CD4-positive, alpha-beta memory T cell (primary cell): ENCODE measurements around the gene SBNO2. TPM values are rescaled to one million over a fixed set of nuclear protein-coding genes. Genes with fewer than 3 reads are reported as not detected.

Source experiments
- CTCF ChIA-PET: fragments of 350-600 bp; sonication (Branson Sonifier 250); formaldehyde crosslinking; loops from one replicate; lab custom pipeline; 2021; ENCODE audit warnings: inconsistent platforms; ENCODE audit not compliant: partially characterized antibody; lab: Charles Lee
- POLR2A ChIA-PET: fragments of 350-600 bp; sonication (Branson Sonifier 250); formaldehyde crosslinking; loops from one replicate; lab custom pipeline; 2021; ENCODE audit not compliant: partially characterized antibody; lab: Charles Lee
- DNase-seq, 5 donors: peaks; one replicate each; pipeline versions ENCODE4 v3.0.0 to v3.0.0-alpha.2; 2020 to 2022; ENCODE audit warnings: mixed read lengths in 1 of 5
- H3K27ac ChIP-seq: one replicate; pipeline ENCODE4 v1.7.0; 2013; ENCODE audit warnings: low read depth, low read length
- H3K27me3 ChIP-seq: 2 replicates; pipeline ENCODE4 v1.7.0; 2013; ENCODE audit warnings: mild to moderate bottlenecking, low read length, moderate library complexity; ENCODE audit not compliant: insufficient read depth
- H3K36me3 ChIP-seq: 2 replicates; pipeline ENCODE4 v1.7.0; 2013; ENCODE audit warnings: mild to moderate bottlenecking, low read length, moderate library complexity; ENCODE audit not compliant: insufficient read depth
- H3K4me1 ChIP-seq: 2 replicates; pipeline ENCODE4 v1.7.0; 2013; ENCODE audit warnings: mild to moderate bottlenecking, low read length, moderate library complexity; ENCODE audit not compliant: insufficient read depth
- H3K4me3 ChIP-seq, 2 donors: one replicate each; pipeline ENCODE4 v1.7.0; 2013; ENCODE audit warnings: low read length in 2 of 2, mild to moderate bottlenecking in 1 of 2
- H3K9me3 ChIP-seq, 2 donors: one replicate each; pipeline ENCODE4 v1.7.0; 2013; ENCODE audit warnings: low read length in 2 of 2, control low read depth in 1 of 2; ENCODE audit not compliant: control insufficient read depth in 1 of 2
- H3K27ac Mint-ChIP-seq, 7 donors: one replicate each; pipeline ENCODE4 v1.8.0; 2020 to 2021; ENCODE audit warnings: mixed read lengths in 7 of 7, mild to moderate bottlenecking in 6 of 7, inconsistent platforms in 3 of 7, moderate library complexity in 3 of 7
- H3K27me3 Mint-ChIP-seq, 2 donors: one replicate each; pipeline ENCODE4 v1.8.0; 2020 to 2021; ENCODE audit warnings: mixed read lengths in 2 of 2
- H3K36me3 Mint-ChIP-seq, 2 donors: one replicate each; pipeline ENCODE4 v1.8.0; 2020 to 2021; ENCODE audit warnings: mixed read lengths in 2 of 2, inconsistent platforms in 1 of 2, mild to moderate bottlenecking in 1 of 2
- H3K4me1 Mint-ChIP-seq, 4 donors: one replicate each; pipeline ENCODE4 v1.8.0; 2020 to 2021; ENCODE audit warnings: mixed read lengths in 4 of 4, mild to moderate bottlenecking in 1 of 4
- H3K4me3 Mint-ChIP-seq, 8 donors: one replicate each; pipeline ENCODE4 v1.8.0; 2020 to 2021; ENCODE audit warnings: mixed read lengths in 8 of 8, mild to moderate bottlenecking in 7 of 8, moderate library complexity in 6 of 8, inconsistent platforms in 3 of 8
- H3K9me3 Mint-ChIP-seq, 8 donors: one replicate each; pipeline ENCODE4 v1.8.0; 2020 to 2021; ENCODE audit warnings: mixed read lengths in 8 of 8, mild to moderate bottlenecking in 5 of 8, inconsistent platforms in 3 of 8, moderate library complexity in 1 of 8
- intact Hi-C: fragments of 100-400 bp; cut with micrococcal nuclease; formaldehyde crosslinking; loops from one replicate; pipeline ENCODE4 v1.15.1; 2023
- polyA plus RNA-seq, 2 donors: library from polyadenylated mRNA; unstranded; fragments of 300-500 nt; fragmentation: Illumina TruSeq; gene quantifications; one replicate each; pipeline ENCODE4 v1.2.3, GENCODE V29; 2021
- total RNA-seq, 2 experiments: library from RNA; stranded (reverse); gene quantifications; one replicate each; pipeline ENCODE4 v1.2.3, GENCODE V29; 2021

SBNO2 gene
- total and polyA plus RNA-seq, 4 experiments from 2014 or later = 0.37 to 98.6 (median 48.1) TPM

- Mint-ChIP-seq H3K4me1 (peaks cover 4 to 18% (median 11%) of the 10 kb centered on the region in 4 donors), H3K27me3 (no peaks in the 10 kb centered on the region), H3K4me3 (no peak overlapping the region), H3K36me3 (peaks cover 0 to 17% of the 10 kb centered on the region in 2 donors), H3K27ac (peak overlapping the region in 1 of 7 donors; percentile 78), H3K9me3 (peaks cover 0 to 6% (median 0%) of the 10 kb centered on the region in 8 donors)
- no peaks in the 10 kb centered on the region for H3K27me3 ChIP-seq
- peaks cover 16% of the 10 kb centered on the region for H3K36me3 ChIP-seq
- CTCF ChIA-PET = no interaction called here
- intact Hi-C loops = no loop called here
- H3K4me3 ChIP-seq = no peak overlapping the region
- POLR2A ChIA-PET = interaction anchor here (1.0 to 47.8 kb wide), 3 partner anchors 13 to 45 kb away, joined by 3 to 3893 read pairs (median 5); partner anchors contain the start of genes ABCA7, ARHGAP45 and POLR2E
- no peak for DNase-seq
- H3K4me1 ChIP-seq = peaks cover 15% of the 10 kb centered on the region
- H3K9me3 ChIP-seq = no peaks in the 10 kb centered on the region
- no peak overlapping the region for H3K27ac ChIP-seq
Measured at GRCh38 chr19:1107661-1108261, 66.3 kb downstream of the SBNO2 start.

GRCh38 chr19:1106841-1107660 is 67.0 kb downstream of the SBNO2 start:
- peak overlapping the region in 4 of 7 donors; percentile 37 to 88 (median 76) for H3K27ac Mint-ChIP-seq
- H3K4me1 ChIP-seq = peaks cover 22% of the 10 kb centered on the region
- H3K36me3 Mint-ChIP-seq = peaks cover 0 to 16% of the 10 kb centered on the region in 2 donors
- peaks cover 16% of the 10 kb centered on the region for H3K36me3 ChIP-seq
- DNase-seq = peak in 2 of 5 donors; percentile 12 to 44
- no peaks in the 10 kb centered on the region for H3K27me3 Mint-ChIP-seq
- H3K27ac ChIP-seq = no peak overlapping the region
- H3K27me3 ChIP-seq = no peaks in the 10 kb centered on the region
- peaks cover 0 to 6% (median 0%) of the 10 kb centered on the region in 8 donors for H3K9me3 Mint-ChIP-seq
- H3K9me3 ChIP-seq = no peaks in the 10 kb centered on the region
- ChIA-PET POLR2A (interaction anchor here (1.1 to 47.8 kb wide), 4 partner anchors 24 to 87 kb away, joined by 4 to 3893 read pairs (median 8); partner anchors contain the start of genes ABCA7 and ARHGAP45), CTCF (interaction anchor here (1.7 kb wide), 1 partner anchor 42 kb away, joined by 4 read pairs; no protein-coding TSS in a partner anchor)
- no peak overlapping the region for H3K4me3 ChIP-seq
- peak overlapping the region in 4 of 8 donors; percentile 10 to 75 (median 40) for H3K4me3 Mint-ChIP-seq
- peaks cover 8 to 25% (median 16%) of the 10 kb centered on the region in 4 donors for H3K4me1 Mint-ChIP-seq
- intact Hi-C loops = no loop called here

DNA sequence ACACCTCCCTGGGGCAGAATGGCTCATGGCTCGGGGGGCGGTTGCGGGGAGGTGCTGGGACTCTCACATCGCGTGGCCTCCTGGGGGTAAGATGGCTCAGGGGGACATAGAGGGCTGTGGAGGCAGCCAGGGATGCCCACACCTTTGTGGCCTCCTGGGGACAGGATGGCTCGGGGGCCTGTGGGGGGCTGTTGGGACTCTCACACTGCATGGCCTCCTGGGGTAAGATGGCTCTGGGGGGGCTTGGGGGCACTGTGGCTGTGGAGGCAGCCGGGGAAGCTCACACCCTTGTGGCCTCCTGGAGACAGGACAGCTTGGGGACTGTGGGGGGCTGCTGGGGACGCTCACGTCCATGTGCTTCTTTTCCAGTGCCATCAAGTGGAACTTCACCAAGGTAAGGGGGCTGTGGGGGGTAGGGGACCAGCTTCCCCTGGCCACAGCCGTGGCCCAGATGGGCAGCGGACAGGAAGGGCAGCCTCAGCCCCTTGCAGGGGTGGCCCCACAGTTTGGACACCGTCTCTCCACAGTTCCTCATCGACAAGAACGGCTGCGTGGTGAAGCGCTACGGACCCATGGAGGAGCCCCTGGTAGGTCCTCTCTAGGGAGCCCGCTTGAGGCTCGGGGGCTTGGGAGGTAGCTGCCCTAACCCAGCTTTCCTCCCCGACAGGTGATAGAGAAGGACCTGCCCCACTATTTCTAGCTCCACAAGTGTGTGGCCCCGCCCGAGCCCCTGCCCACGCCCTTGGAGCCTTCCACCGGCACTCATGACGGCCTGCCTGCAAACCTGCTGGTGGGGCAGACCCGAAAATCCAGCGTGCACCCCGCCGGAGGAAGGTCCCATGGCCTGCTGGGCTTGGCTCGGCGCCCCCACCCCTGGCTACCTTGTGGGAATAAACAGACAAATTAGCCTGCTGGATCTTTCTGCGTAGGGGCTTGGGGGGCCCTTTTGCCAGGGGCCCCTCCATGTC is 67.9 kb downstream of the SBNO2 start:
- Histone ChIP-seq H3K4me1 (peaks cover 31% of the 10 kb centered on the region), H3K27ac (no peak overlapping the region), H3K27me3 (no peaks in the 10 kb centered on the region), H3K9me3 (no peaks in the 10 kb centered on the region), H3K36me3 (peaks cover 14% of the 10 kb centered on the region), H3K4me3 (no peak overlapping the region)
- Mint-ChIP-seq H3K27ac (peak overlapping the region; percentile 42 to 91 (median 48)), H3K27me3 (no peaks in the 10 kb centered on the region), H3K4me3 (peak overlapping the region; percentile 35 to 78 (median 67)), H3K4me1 (peaks cover 12 to 34% (median 24%) of the 10 kb centered on the region in 4 donors), H3K36me3 (peaks cover 0 to 16% of the 10 kb centered on the region in 2 donors), H3K9me3 (peaks cover 0 to 6% (median 0%) of the 10 kb centered on the region in 8 donors)
- POLR2A ChIA-PET = interaction anchor here (0.9 to 47.8 kb wide), 7 partner anchors 9 to 88 kb away, joined by 3 to 3893 read pairs (median 6); partner anchors contain the start of genes ABCA7, ARHGAP45 and CNN2
- intact Hi-C loops = no loop called here
- CTCF ChIA-PET = interaction anchor here (1.7 kb wide), 1 partner anchor 41 kb away, joined by 4 read pairs; no protein-coding TSS in a partner anchor
- DNase-seq = peak in 1 of 5 donors; percentile 41

DNA sequence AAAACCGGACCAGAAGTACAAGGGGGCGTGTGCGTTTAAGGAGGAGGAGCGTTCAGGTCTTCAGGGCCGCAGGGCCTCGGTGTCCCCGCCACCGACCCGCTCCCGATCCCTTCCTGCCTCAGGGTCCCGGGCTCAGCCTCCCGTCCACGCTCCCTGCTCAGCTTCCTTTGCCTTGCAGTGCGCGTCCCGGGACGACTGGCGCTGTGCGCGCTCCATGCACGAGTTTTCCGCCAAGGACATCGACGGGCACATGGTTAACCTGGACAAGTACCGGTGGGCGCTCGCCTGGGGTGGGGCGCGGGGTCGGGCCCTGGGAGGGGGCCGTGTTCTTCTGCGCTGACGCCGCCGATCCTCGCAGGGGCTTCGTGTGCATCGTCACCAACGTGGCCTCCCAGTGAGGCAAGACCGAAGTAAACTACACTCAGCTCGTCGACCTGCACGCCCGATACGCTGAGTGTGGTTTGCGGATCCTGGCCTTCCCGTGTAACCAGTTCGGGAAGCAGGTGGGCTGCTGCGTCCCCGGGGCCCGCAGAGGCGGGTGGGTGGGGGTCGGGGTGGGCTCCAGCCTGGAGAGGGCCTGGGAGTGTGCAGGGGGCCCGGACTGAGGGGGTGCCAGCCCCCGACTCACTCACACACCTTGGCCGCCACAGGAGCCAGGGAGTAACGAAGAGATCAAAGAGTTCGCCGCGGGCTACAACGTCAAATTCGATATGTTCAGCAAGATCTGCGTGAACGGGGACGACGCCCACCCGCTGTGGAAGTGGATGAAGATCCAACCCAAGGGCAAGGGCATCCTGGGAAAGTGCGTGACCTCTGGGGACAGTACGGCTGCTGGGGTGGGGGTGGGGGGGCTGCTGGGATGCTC is 68.8 kb downstream of the SBNO2 start:
- peak in 1 of 5 donors; percentile 56 for DNase-seq
- H3K36me3 ChIP-seq = peaks cover 7% of the 10 kb centered on the region
- Mint-ChIP-seq H3K4me3 (peak overlapping the region; percentile 57 to 85 (median 74)), H3K27me3 (no peaks in the 10 kb centered on the region), H3K4me1 (peaks cover 12 to 38% (median 25%) of the 10 kb centered on the region in 4 donors), H3K9me3 (peaks cover 0 to 6% (median 0%) of the 10 kb centered on the region in 8 donors), H3K36me3 (peaks cover 0 to 13% of the 10 kb centered on the region in 2 donors), H3K27ac (peak overlapping the region; percentile 27 to 91 (median 78))
- peaks cover 32% of the 10 kb centered on the region for H3K4me1 ChIP-seq
- CTCF ChIA-PET = interaction anchor here (1.0 to 1.7 kb wide), 2 partner anchors 40 to 47 kb away, joined by 3 to 4 read pairs; no protein-coding TSS in a partner anchor
- H3K9me3 ChIP-seq = no peaks in the 10 kb centered on the region
- intact Hi-C loops = no loop called here
- peak overlapping the region; percentile 96 for H3K27ac ChIP-seq
- H3K4me3 ChIP-seq = peak overlapping the region; percentile 36 to 76
- no peaks in the 10 kb centered on the region for H3K27me3 ChIP-seq
- POLR2A ChIA-PET = interaction anchor here (0.6 to 47.8 kb wide), 12 partner anchors 8 to 164 kb away, joined by 3 to 3893 read pairs (median 6); partner anchors contain the start of genes ABCA7, ARHGAP45, CIRBP and CNN2

DNA sequence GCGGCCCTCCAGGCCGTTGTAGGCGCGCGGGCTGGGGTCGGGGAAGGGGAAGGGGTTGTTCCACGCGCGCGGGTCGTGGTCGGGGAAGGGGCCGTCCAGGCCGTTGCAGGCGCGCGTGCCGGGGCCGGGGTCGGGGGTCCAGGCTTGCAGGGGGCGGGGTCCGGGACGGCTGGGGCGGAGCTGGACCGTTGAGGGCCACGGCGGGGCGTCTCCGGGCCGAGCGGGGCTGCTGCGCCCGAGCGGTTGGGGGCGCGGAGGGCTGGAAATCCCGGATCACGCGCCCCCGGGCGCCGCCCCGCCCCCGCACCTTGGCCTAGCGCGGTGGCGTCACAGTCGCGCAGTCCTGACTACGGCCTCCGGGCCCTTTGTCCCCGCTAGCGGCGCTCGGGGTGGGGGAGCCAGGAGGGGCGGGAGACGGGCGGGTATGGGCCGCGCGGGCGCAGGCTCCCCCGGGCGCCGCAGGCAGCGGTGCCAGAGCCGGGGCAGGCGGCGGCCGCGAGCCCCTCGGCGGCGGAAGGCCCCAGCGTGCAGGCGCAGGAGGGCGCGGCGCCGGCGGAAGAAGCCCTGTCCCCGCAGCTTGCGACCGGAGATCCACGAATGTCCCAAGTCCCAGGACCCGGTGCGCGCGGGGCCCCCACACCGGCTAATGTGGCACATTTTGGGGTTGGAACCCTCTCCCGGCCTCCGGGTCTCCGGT is 69.6 kb downstream of the SBNO2 start:
- intact Hi-C loops = loop anchor here (5.0 kb wide), 1 partner anchor 68 kb away; the partner anchor contains the start of gene SBNO2
- POLR2A ChIA-PET = interaction anchor here (0.6 to 47.8 kb wide), 19 partner anchors 8 to 165 kb away, joined by 3 to 3893 read pairs (median 4); partner anchors contain the start of genes ABCA7, ARHGAP45, CIRBP and CNN2

More for the DNA sequence above, 69.6 kb downstream of the SBNO2 start:
- Mint-ChIP-seq H3K27me3 (no peaks in the 10 kb centered on the region), H3K4me3 (peak overlapping the region; percentile 57 to 85 (median 74)), H3K9me3 (peaks cover 0 to 6% (median 0%) of the 10 kb centered on the region in 8 donors), H3K36me3 (peaks cover 0 to 10% of the 10 kb centered on the region in 2 donors), H3K4me1 (peaks cover 14 to 44% (median 30%) of the 10 kb centered on the region in 4 donors), H3K27ac (peak overlapping the region in 5 of 7 donors; percentile 52 to 87 (median 78))
- no peaks in the 10 kb centered on the region for H3K9me3 ChIP-seq
- H3K4me1 ChIP-seq = peaks cover 36% of the 10 kb centered on the region
- peaks cover 7% of the 10 kb centered on the region for H3K36me3 ChIP-seq
- peak; percentile 68 to 80 (median 71) for DNase-seq
- CTCF ChIA-PET = interaction anchor here (1.0 kb wide), 1 partner anchor 47 kb away, joined by 3 read pairs; no protein-coding TSS in a partner anchor
- H3K4me3 ChIP-seq = peak overlapping the region; percentile 36 to 76
- H3K27ac ChIP-seq = peak overlapping the region; percentile 96
- no peaks in the 10 kb centered on the region for H3K27me3 ChIP-seq
